GM19238 (cell line): ENCODE measurements around the gene OR8B4.
"Not testable (repeated sequence)": the region's sequence is repeated elsewhere in the genome, so short reads cannot be mapped to it uniquely, and the experiment has no call there.

Experiments
- DNase-seq: peaks from one replicate; pipeline ENCODE4 v3.0.0; 2011; ENCODE audit warnings: low spot score; ENCODE audit not compliant: insufficient read length

The OR8B4 gene

DNA sequence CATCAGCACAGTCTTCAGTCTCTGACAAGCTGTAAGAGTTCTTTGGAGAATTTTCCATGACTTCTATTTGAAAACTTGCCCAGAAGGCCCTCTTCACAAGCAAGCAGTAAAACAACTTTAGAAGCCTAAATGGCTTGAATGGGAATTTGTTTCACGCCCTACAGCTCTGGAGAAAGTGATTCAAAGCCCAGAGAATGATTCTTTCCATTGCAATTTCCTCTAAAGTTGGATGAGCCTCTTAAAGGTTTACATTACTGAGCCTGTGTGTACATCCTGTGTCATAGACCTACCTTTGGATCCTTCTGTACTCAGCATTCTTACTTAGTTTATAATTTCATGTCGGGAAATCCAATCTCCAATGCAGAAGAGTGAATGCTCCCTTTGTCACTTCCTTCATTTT is 19.1 kb downstream of the OR8B4 start:
- no peak for DNase-seq

DNA sequence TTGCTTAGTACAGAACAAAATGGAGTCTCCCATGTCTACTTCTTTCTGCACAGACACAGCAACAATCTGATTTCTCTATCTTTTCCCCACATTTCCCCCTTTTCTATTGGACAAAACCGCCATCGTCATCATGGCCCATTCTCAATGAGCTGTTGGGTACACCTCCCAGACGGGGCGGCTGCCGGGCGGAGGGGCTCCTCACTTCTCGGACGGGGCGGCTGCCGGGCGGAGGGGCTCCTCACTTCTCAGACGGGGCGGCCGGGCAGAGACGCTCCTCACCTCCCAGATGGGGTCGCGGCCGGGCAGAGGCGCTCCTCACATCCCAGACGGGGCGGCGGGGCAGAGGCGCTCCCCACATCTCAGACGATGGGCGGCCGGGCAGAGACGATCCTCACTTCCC is 21.5 kb downstream of the OR8B4 start:
- not testable (repeated sequence) for DNase-seq

DNA sequence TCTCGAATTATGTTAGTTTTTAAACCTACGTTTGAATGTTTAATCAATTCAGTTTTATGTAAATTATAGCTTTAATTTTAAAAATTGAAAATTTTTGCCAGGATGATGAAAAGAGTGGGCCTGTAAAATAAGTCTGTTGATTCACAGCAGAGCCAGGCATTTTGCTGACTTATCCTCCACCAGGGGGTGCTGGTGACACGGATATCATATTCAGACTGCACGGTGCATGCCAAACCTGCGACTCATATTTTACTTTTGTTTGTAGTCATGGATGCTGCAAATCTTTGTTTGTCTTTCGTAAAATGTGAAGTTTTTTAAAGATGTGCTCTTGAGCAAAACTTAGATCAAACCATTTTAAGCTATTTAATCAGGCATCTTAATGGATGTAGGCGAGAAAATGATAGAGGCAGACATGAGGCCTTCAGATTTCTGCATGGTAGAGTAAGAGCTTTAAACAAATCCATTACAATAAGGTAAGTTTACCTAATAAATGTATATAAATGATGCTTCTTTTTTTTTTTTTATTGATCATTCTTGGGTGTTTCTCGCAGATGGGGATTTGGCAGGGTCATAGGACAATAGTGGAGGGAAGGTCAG is 22.2 kb downstream of the OR8B4 start:
- DNase-seq: peak; percentile 16

DNA sequence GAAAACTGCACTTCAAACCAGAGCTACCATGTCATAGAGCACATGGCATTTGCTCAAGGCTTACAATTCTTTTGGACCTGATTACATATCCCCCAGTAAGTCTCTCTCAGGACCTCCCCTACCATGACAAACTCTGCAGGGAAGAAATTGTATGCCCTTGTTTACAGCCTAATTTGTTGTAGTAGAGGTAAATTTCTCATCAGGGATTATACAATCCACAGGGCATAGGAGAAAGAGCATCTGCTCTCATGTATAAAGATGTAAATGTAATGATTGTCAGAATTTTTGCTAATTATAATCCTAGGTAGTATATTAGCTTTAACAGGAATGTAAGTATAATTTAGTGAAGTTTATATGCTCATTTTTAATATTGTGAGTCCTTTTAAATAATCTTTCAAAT is 25.7 kb downstream of the OR8B4 start, which contains the start of gene OR8B3:
TSS of gene OR8B3 (minus strand) at position 101 of the 400 bp plus-strand sequence. CDS start 1,673 bp downstream, outside the sequence.
- no peak for DNase-seq

DNA sequence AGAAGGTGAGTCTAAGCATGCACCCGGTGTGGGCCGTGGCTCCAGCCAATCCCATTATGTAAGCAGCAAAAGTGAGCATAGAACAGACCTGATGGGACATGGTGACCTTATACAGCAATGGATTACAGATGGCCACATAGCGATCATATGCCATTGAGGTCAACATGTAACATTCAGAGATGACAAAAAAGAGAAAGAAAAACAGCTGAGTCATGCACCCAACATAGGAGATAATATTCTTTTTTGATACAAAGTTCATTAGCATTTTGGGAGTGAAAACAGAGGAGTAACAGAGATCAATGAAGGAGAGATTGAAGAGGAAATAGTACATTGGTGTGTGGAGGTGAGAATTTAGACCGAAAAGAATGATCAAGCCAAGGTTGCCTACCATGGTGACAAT is 27.8 kb downstream of the OR8B4 start:
- not testable (repeated sequence) for DNase-seq

DNA sequence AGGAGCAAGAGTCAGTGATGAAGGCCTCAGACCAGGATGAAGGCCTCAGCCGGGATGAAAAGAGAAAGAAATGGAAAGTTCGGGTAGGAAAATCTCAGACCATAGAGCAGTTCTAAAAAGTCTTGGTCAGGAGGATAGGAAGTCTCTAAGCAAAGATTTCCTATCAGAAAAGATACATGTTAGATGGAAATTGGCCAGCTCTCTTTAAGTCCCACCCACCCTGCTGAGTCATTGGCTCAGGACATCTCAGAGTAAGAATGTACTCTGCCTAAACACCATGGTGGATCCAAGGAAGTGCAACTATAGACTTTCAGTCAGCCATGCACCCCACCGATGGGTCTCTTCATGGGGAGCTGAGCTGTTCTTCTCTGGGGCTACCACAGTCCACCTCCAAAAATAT is 30.3 kb downstream of the OR8B4 start:
- DNase-seq: no peak

DNA sequence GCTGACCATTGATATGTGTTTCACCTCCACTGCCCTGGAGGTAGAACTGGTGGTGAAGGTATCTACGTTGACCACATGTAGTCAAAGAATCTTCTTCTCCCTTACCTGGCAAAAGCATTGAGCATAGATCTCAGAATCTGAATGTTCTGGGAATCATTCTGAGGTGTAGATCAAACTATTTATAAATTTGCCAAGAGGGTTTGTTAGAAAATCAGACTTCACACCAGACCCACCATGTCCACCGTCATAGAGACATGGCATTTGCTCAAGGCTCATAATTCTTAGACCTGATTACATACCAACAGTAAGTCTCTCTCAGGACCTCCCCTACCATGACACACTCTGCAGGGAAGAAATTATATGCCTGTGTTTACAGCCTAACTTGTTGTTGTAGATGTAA is 40.3 kb downstream of the OR8B4 start, which contains the start of gene OR8B2:
TSS of gene OR8B2 (minus strand) at position 101 of the 400 bp plus-strand sequence. CDS start 1,156 bp downstream, outside the sequence.
- DNase-seq: no peak

DNA sequence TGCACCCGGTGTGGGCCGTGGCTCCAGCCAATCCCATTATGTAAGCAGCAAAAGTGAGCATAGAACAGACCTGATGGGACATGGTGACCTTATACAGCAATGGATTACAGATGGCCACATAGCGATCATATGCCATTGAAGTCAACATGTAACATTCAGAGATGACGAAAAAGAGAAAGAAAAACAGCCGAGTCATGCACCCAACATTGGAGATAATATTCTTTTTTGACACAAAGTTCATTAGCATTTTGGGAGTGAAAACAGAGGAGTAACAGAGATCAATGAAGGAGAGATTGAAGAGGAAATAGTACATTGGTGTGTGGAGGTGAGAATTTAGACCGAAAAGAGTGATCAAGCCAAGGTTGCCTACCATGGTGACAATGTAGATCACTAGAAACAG is 41.8 kb downstream of the OR8B4 start:
- not testable (repeated sequence) for DNase-seq

DNA sequence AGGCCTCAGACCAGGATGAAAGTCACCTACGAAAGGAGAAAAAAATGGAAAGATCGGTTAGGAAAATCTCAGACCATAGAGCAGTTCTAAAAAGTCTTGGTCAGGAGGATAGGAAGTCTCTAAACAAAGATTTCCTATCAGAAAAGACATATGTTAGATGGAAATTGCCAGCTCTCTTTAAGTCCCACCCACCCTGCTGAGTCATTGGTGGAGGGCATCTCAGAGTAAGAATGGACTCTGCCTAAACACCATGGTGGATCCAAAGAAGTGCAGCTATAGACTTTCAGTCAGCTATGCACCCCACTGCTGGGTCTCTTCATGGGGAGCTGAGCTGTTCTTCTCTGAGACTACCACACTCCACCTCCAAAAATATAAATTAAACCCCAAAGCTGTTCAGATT is 44.1 kb downstream of the OR8B4 start:
- no peak for DNase-seq

DNA sequence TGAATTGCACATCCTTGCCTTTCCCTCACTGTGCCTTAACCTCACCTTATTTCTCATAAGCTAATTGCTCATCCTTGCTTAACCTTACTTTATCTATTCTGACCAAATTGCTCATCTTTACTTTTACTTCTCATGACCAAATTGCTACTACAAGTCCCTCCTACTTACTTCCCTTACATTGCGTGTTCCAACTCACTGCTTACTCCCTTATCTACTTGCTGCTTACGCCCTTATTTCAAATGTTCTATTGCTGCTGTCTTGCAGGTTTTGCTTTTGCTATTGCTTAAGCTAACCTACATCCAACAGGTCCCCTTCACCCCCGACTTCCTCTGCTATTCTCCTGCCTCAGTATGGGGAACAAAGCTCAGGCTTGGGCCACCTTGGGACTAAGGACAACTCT is 48.4 kb downstream of the OR8B4 start:
- DNase-seq: no peak
